HepG2 (cell line): ENCODE data around the gene ADGRG6. TPM values are rescaled to one million over a fixed set of nuclear protein-coding genes. Genes with fewer than 3 reads are reported as not detected.

Experiments used
- ATAC-seq: fragments of 200-7000 bp; cut with Tn5 transposase; 3 replicates; pipeline ENCODE4 v1.9.1; 2020; ENCODE audit warnings: mild to moderate bottlenecking, moderate library complexity
- BruUV-seq: library from RNA; stranded (reverse); fragments of 400-500 nt; replicated peaks from 2 replicates; lab custom pipeline; 2021; lab: Mats Ljungman, UMichigan
- CTCF ChIA-PET: fragments of 300-600 bp; formaldehyde crosslinking; extraction: SDS; loops from one replicate; lab custom pipeline; 2021; ENCODE audit warnings: low total read pairs, inconsistent platforms, low intra/inter-chr PET ratio; lab: Yijun Ruan, JAX
- POLR2A ChIA-PET: fragments of 350-600 bp; sonication (Branson Sonifier 250); formaldehyde crosslinking; loops from one replicate; lab custom pipeline; 2020; ENCODE audit warnings: antibody characterized with exemption, inconsistent platforms; lab: Yijun Ruan, JAX
- DNase-seq: peaks from one replicate; pipeline ENCODE4 v3.0.0-alpha.2; 2015; ENCODE audit warnings: low spot score
- FAIRE-seq: peaks from 3 replicates; lab custom pipeline; 2011; peaks lifted over from hg19 to GRCh38; lab: Jason Lieb, UNC
- H2AFZ ChIP-seq: one replicate; pipeline ENCODE4 v1.6.1; 2011; ENCODE audit warnings: low read length, inconsistent platforms
- H3K27ac ChIP-seq: fragments of 300-600 bp; 3 replicates; pipeline ENCODE4 v1.8.0; 2011; ENCODE audit warnings: mixed run types, mild to moderate bottlenecking, mixed read lengths, low read length, inconsistent platforms; ENCODE audit not compliant: insufficient read depth; ENCODE audit errors: extremely low read length
- H3K27me3 ChIP-seq, 2 experiments: fragments of 200-600 bp in 1 of 2; 2 replicates in 1 of 2; 3 replicates in 1 of 2; pipeline versions ENCODE4 v1.6.0 to v1.8.0; 2011; ENCODE audit warnings: low read length in 2 of 2, mild to moderate bottlenecking in 2 of 2, moderate library complexity in 2 of 2, inconsistent platforms in 1 of 2; ENCODE audit not compliant: insufficient read depth in 2 of 2, control insufficient read depth in 1 of 2
- H3K36me3 ChIP-seq, 2 experiments: fragments of 200-600 bp in 1 of 2; replicated peaks in 1 of 2; 2 replicates in 1 of 2; 3 replicates in 1 of 2; pipeline versions ENCODE4 v1.5.1 to v1.8.0; 2011; ENCODE audit warnings: low read length in 2 of 2, inconsistent platforms in 1 of 2; ENCODE audit not compliant: insufficient read depth in 2 of 2, control insufficient read depth in 1 of 2
- H3K4me1 ChIP-seq: 2 replicates; pipeline ENCODE4 v1.5.1; 2012; ENCODE audit warnings: low read length, inconsistent platforms; ENCODE audit not compliant: insufficient read depth
- H3K4me2 ChIP-seq: 2 replicates; pipeline ENCODE4 v1.6.0; 2011; ENCODE audit warnings: low read depth, low read length, inconsistent platforms
- H3K4me3 ChIP-seq, 3 experiments: fragments of 200-600 bp in 1 of 3; sonication (generic), shearing (Covaris generic) in 1 of 3; replicated peaks in 1 of 3; 2 replicates each; pipeline ENCODE4 v1.5.1; 2011 to 2016; ENCODE audit warnings: low read length in 3 of 3, inconsistent platforms in 2 of 3, low read depth in 2 of 3, mild to moderate bottlenecking in 2 of 3, control low read depth in 1 of 3, mixed read lengths in 1 of 3; ENCODE audit not compliant: insufficient read depth in 1 of 3
- H3K79me2 ChIP-seq: one replicate; pipeline ENCODE4 v1.6.1; 2011; ENCODE audit warnings: low read length, inconsistent platforms; ENCODE audit not compliant: insufficient read depth
- H3K9ac ChIP-seq: 2 replicates; pipeline ENCODE4 v1.6.0; 2011; ENCODE audit warnings: mild to moderate bottlenecking, low read depth, low read length, inconsistent platforms; ENCODE audit not compliant: insufficient read depth
- H3K9me3 ChIP-seq: 2 replicates; pipeline ENCODE4 v1.5.1; 2012; ENCODE audit warnings: mild to moderate bottlenecking, low read length
- H4K20me1 ChIP-seq: 2 replicates; pipeline ENCODE4 v1.6.0; 2011; ENCODE audit warnings: inconsistent platforms, mild to moderate bottlenecking, low read length, moderate library complexity; ENCODE audit not compliant: insufficient read depth
- AGO2 ChIP-seq: fragments of 200-400 bp; formaldehyde crosslinking; optimal IDR thresholded peaks from 2 replicates; pipeline ENCODE3; 2017; ENCODE audit warnings: mild to moderate bottlenecking, low read depth, low read length, moderate library complexity
- RBM22 ChIP-seq: fragments of 200-400 bp; formaldehyde crosslinking; optimal IDR thresholded peaks from 2 replicates; pipeline ENCODE3; 2017; ENCODE audit warnings: mild to moderate bottlenecking, low read length, moderate library complexity
- RFX5 ChIP-seq: IDR thresholded peaks from 2 replicates; pipeline ENCODE4 v1.6.1; 2011; ENCODE audit warnings: low read depth, low read length, improper control_type of control experiment
- ZFP36L1 ChIP-seq: sonication (generic); formaldehyde crosslinking; IDR thresholded peaks from 2 replicates; pipeline ENCODE4 v1.8.0; 2022; ENCODE audit warnings: mild to moderate bottlenecking, missing genetic modification reagents, moderate library complexity
- ZNF816 ChIP-seq: sonication (generic); formaldehyde crosslinking; IDR thresholded peaks from 2 replicates; pipeline ENCODE4 v1.8.0; 2022; ENCODE audit warnings: missing genetic modification reagents, mild to moderate bottlenecking, borderline replicate concordance
- WGBS: methylation state at CpG from one replicate; pipeline ENCODE4 v1.1.6; 2017; ENCODE audit warnings: low lambda C conversion rate; 5-methylcytosine and 5-hydroxymethylcytosine counted together
- in situ Hi-C: cut with HindIII; loops from 2 replicates; pipeline ENCODE4 v1.10.0; 2017; ENCODE audit warnings: low pct_unique_long_range_greater_than_20kb; ENCODE audit not compliant: extremely low pct_ligation_motif_present
- intact Hi-C: fragments of 100-400 bp; cut with micrococcal nuclease; formaldehyde crosslinking; loops from one replicate; pipeline ENCODE4 v1.10.0; 2022; ENCODE audit not compliant: unreplicated experiment
- polyA plus RNA-seq, 8 experiments: library from polyadenylated mRNA; depleted of rRNA in 3 of 8; stranded (reverse) in 7 of 8; unstranded in 1 of 8; fragments of >200 nt; fragmentation: Illumina TruSeq in 4 of 8; extraction: Trizol in 4 of 8; gene quantifications; 2 replicates each; pipeline versions ENCODE4 v1.2.1 to v1.2.3, GENCODE V29; 2011 to 2016; ENCODE audit warnings: low read depth in 4 of 8, missing spikeins in 1 of 8, mixed read lengths in 1 of 8; ENCODE audit not compliant: insufficient read depth in 1 of 8
- total RNA-seq, 5 experiments: library from RNA; depleted of rRNA; stranded (reverse); fragments of >200 nt; fragmentation: Illumina TruSeq; extraction: Trizol; gene quantifications; 2 replicates each; pipeline ENCODE4 v1.2.3, GENCODE V29; 2016; ENCODE audit warnings: low read depth in 1 of 5

ADGRG6 gene
- total and polyA plus RNA-seq, 2 of the 13 experiments (the other 11 are each of a cell fraction or from before 2014, with no cell fraction given), result 129 to 249 TPM

- TF ChIP-seq ZNF816, result no peak
- no peak for TF ChIP-seq ZFP36L1 (CRISPR knock-in tag)
- peak; percentile 92 for TF ChIP-seq RBM22
- FAIRE-seq (no peak), ATAC-seq (no peak), DNase-seq (no peak)
- H3K36me3 ChIP-seq, result peaks cover 17 to 77% of the 10 kb centered on the region in 2 experiments
- H3K27me3 ChIP-seq, result no peaks in the 10 kb centered on the region
- no peak overlapping the region for H3K4me2 ChIP-seq
- WGBS, result 92% methylated on average over 4 of the region's 4 CpGs
- intact Hi-C loops, result loop anchor here (5.0 kb wide), 1 partner anchor 253 kb away; the partner anchor contains the start of genes NMBR and VTA1
- no peak overlapping the region for H2AFZ ChIP-seq
- no TSS peak for BruUV-seq
- H3K4me1 ChIP-seq, result peaks cover 21% of the 10 kb centered on the region
- ChIA-PET CTCF (no interaction called here), POLR2A (no interaction called here)
- no peaks in the 10 kb centered on the region for H4K20me1 ChIP-seq
- no peak overlapping the region for H3K27ac ChIP-seq
- H3K9ac ChIP-seq, result no peak overlapping the region
- H3K79me2 ChIP-seq, result no peaks in the 10 kb centered on the region
- H3K4me3 ChIP-seq, result no peak overlapping the region
- in situ Hi-C loops, result no loop called here
- no peaks in the 10 kb centered on the region for H3K9me3 ChIP-seq
These were observed 98.7 kb downstream of the ADGRG6 start for GRCh38 chr6:142400495-142400894.

GRCh38 chr6:142401838-142402237 is 100.0 kb downstream of the ADGRG6 start:
- Histone ChIP-seq H3K79me2 (no peaks in the 10 kb centered on the region), H3K4me2 (no peak overlapping the region), H3K27me3 (no peaks in the 10 kb centered on the region), H3K9ac (no peak overlapping the region), H3K4me3 (no peak overlapping the region), H2AFZ (no peak overlapping the region), H3K4me1 (peaks cover 23% of the 10 kb centered on the region), H3K27ac (no peak overlapping the region), H3K36me3 (peaks cover 20 to 77% of the 10 kb centered on the region in 2 experiments), H4K20me1 (no peaks in the 10 kb centered on the region), H3K9me3 (no peaks in the 10 kb centered on the region)
- no peak for FAIRE-seq
- CTCF ChIA-PET, result no interaction called here
- intact Hi-C loops (loop anchor here (5.0 kb wide), 1 partner anchor 255 kb away; the partner anchor contains the start of genes NMBR and VTA1), in situ Hi-C loops (no loop called here)
- POLR2A ChIA-PET, result no interaction called here
- 94% methylated on average over 1 of the region's 1 CpG for WGBS
- TF ChIP-seq AGO2 (peak; percentile 6), RFX5 (no peak)
- no peak for DNase-seq
- ATAC-seq, result no peak
- no TSS peak for BruUV-seq
